HEK293 (cell line): ENCODE results near the gene TRMT112.

Source experiments
- CTCF ChIA-PET: fragments of 350-600 bp; formaldehyde crosslinking; extraction: SDS; loops from one replicate; lab custom pipeline; 2021; ENCODE audit warnings: antibody characterized with exemption; lab: Yijun Ruan, JAX
- POLR2A ChIA-PET: fragments of 300-600 bp; formaldehyde crosslinking; extraction: SDS; loops from one replicate; lab custom pipeline; 2020; ENCODE audit warnings: antibody characterized with exemption, inconsistent platforms; lab: Yijun Ruan, JAX
- H3K27ac ChIP-seq: fragments of 200-500 bp; sonication (Bioruptor generic); 2 replicates; pipeline ENCODE4 v1.5.1; 2014; ENCODE audit warnings: low read depth, low read length, control low read depth, inconsistent platforms; ENCODE audit errors: extremely low read depth
- H3K36me3 ChIP-seq, 2 experiments: fragments of 200-500 bp in 1 of 2; sonication (Bioruptor generic) in 1 of 2; 1 replicate in 1 of 2; 2 replicates in 1 of 2; pipeline ENCODE4 v1.5.1; 2014 to 2017; ENCODE audit warnings: inconsistent platforms in 2 of 2, low read length in 2 of 2; ENCODE audit not compliant: control insufficient read depth in 2 of 2, insufficient read depth in 1 of 2
- H3K4me1 ChIP-seq: fragments of 200-500 bp; sonication (Bioruptor generic); 2 replicates; pipeline ENCODE4 v1.5.1; 2014; ENCODE audit warnings: mild to moderate bottlenecking, low read length, inconsistent platforms; ENCODE audit not compliant: control insufficient read depth, insufficient read depth
- H3K4me3 ChIP-seq: 2 replicates; pipeline ENCODE4 v1.5.1; 2011; ENCODE audit warnings: low read depth, mild to moderate bottlenecking, control low read depth, low read length, moderate library complexity
- H3K9me3 ChIP-seq: fragments of 200-500 bp; sonication (Bioruptor generic); 2 replicates; pipeline ENCODE4 v1.5.1; 2014; ENCODE audit warnings: low read depth, low read length, inconsistent platforms; ENCODE audit not compliant: control insufficient read depth, insufficient read depth
- BCL11A ChIP-seq: fragments of 450-650 bp; formaldehyde crosslinking; IDR thresholded peaks from 2 replicates; pipeline ENCODE4 v1.5.1; 2016; ENCODE audit warnings: low read depth, missing biosample characterization, missing genetic modification characterization
- BCL11B ChIP-seq: fragments of 450-650 bp; formaldehyde crosslinking; IDR thresholded peaks from 2 replicates; pipeline ENCODE4 v1.5.1; 2016; ENCODE audit warnings: low read depth, missing biosample characterization, missing genetic modification characterization
- GLIS1 ChIP-seq: fragments of 450-650 bp; formaldehyde crosslinking; IDR thresholded peaks from 2 replicates; pipeline ENCODE4 v1.5.1; 2016; ENCODE audit warnings: missing biosample characterization, missing genetic modification characterization
- GLIS2 ChIP-seq: fragments of 450-650 bp; formaldehyde crosslinking; IDR thresholded peaks from 2 replicates; pipeline ENCODE4 v1.5.1; 2016; ENCODE audit warnings: missing biosample characterization, missing genetic modification characterization
- KLF16 ChIP-seq: fragments of 450-650 bp; formaldehyde crosslinking; IDR thresholded peaks from 2 replicates; pipeline ENCODE4 v1.5.1; 2017; ENCODE audit warnings: missing biosample characterization, missing genetic modification characterization
- WT1 ChIP-seq: fragments of 450-650 bp; formaldehyde crosslinking; IDR thresholded peaks from 2 replicates; pipeline ENCODE4 v1.5.1; 2016; ENCODE audit warnings: missing biosample characterization, missing genetic modification characterization
- YY1 ChIP-seq: fragments of 450-650 bp; formaldehyde crosslinking; IDR thresholded peaks from 2 replicates; pipeline ENCODE4 v1.5.1; 2018; ENCODE audit warnings: missing biosample characterization, missing genetic modification characterization
- ZBTB17 ChIP-seq: fragments of 450-650 bp; formaldehyde crosslinking; IDR thresholded peaks from 2 replicates; pipeline ENCODE4 v1.5.1; 2016; ENCODE audit warnings: missing biosample characterization, missing genetic modification characterization
- ZNF10 ChIP-seq: fragments of 450-650 bp; formaldehyde crosslinking; IDR thresholded peaks from 2 replicates; pipeline ENCODE4 v1.5.1; 2017; ENCODE audit warnings: missing biosample characterization, missing genetic modification characterization
- ZNF302 ChIP-seq: fragments of 450-650 bp; formaldehyde crosslinking; IDR thresholded peaks from 2 replicates; pipeline ENCODE4 v1.5.1; 2016; ENCODE audit warnings: missing biosample characterization, missing genetic modification characterization, low read depth
- ZNF341 ChIP-seq: fragments of 450-650 bp; formaldehyde crosslinking; IDR thresholded peaks from 2 replicates; pipeline ENCODE4; 2016; ENCODE audit warnings: low read depth, missing biosample characterization, missing genetic modification characterization
- ZNF366 ChIP-seq: fragments of 450-650 bp; formaldehyde crosslinking; conservative IDR thresholded peaks from 2 replicates; pipeline ENCODE4 v1.5.1; 2016; ENCODE audit warnings: missing biosample characterization, missing genetic modification characterization
- ZNF426 ChIP-seq: fragments of 450-650 bp; formaldehyde crosslinking; IDR thresholded peaks from 2 replicates; pipeline ENCODE4 v1.5.1; 2017; ENCODE audit warnings: missing biosample characterization, missing genetic modification characterization, mild to moderate bottlenecking, inconsistent platforms, moderate library complexity
- ZNF433 ChIP-seq: fragments of 450-650 bp; formaldehyde crosslinking; IDR thresholded peaks from 2 replicates; pipeline ENCODE4 v1.5.1; 2016; ENCODE audit warnings: missing biosample characterization, missing genetic modification characterization, low read depth
- ZNF501 ChIP-seq: fragments of 450-650 bp; formaldehyde crosslinking; IDR thresholded peaks from 2 replicates; pipeline ENCODE4 v1.5.1; 2016; ENCODE audit warnings: missing biosample characterization, missing genetic modification characterization
- ZNF560 ChIP-seq: fragments of 450-650 bp; formaldehyde crosslinking; IDR thresholded peaks from 2 replicates; pipeline ENCODE4 v1.5.1; 2017; ENCODE audit warnings: missing biosample characterization, missing genetic modification characterization, borderline replicate concordance
- ZNF785 ChIP-seq: fragments of 450-650 bp; formaldehyde crosslinking; IDR thresholded peaks from 2 replicates; pipeline ENCODE4 v1.5.1; 2016; ENCODE audit warnings: missing biosample characterization, missing genetic modification characterization
- TF ChIP-seq, protein P1 (sequence below): fragments of 450-650 bp; formaldehyde crosslinking; IDR thresholded peaks from 2 replicates; pipeline ENCODE4 v1.5.1; 2016; ENCODE audit warnings: missing biosample characterization, missing genetic modification characterization, low read depth
- TF ChIP-seq, protein P2 (sequence below): fragments of 450-650 bp; formaldehyde crosslinking; IDR thresholded peaks from 2 replicates; pipeline ENCODE4 v1.5.1; 2016; ENCODE audit warnings: missing biosample characterization, missing genetic modification characterization

TRMT112 gene

DNA sequence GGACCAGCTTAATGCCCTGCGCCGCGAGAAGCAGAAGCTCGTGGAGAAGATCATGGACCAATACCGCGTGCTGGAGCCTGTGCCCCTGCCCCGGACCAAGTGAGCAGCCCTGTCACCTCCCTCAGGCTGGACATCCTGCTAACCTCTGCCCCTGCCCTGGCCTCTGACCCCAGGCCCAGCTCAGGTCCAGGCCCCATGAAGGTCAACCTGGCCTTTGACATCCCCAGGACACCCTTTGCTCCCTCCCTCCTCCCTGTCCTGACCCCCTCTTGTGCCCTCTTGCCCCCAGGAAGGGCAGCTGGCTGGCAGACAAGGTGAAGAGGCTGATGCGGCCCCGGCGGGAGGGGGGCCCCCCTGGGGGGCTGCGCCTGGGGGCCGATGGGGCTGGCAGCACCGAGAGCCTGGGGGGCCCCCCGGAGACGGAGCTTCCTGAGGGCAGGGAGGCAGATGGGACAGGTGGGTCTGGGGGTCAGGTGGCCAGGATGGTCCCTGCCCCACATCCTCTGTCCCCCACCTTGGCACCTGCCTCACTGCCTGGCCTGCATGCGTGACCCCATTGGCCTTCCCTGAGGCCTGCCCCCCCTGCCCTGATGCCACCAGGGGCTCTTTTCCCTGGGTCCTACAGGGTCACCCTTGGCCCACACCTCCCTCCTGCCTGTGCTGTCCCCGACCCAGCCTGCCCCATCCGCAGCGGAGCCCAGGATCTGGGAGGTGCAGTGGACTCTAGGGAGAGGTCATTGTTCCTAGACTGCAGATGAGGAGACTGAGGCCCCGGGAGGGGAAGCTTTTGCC, 36.6 kb upstream of the TRMT112 start:
- ChIA-PET CTCF (interaction anchor here (0.6 to 7.8 kb wide), 21 partner anchors 10 to 803 kb away, joined by 3 to 86 read pairs (median 6); partner anchors contain the start of genes CATSPERZ, CCDC88B, ESRRA and FERMT3), POLR2A (interaction anchor here (1.3 to 3.7 kb wide), 3 partner anchors 37 to 168 kb away, joined by 4 to 34 read pairs (median 4); partner anchors contain the start of genes PRDX5, STIP1 and TRMT112)
- TF ChIP-seq BCL11B (tag by site-specific recombination) (peak; percentile 69), BCL11A (tag by site-specific recombination) (peak; percentile 69; the same call in 1 of the 2 replicates), GLIS1 (tag by site-specific recombination) (peak; percentile 74; the same call in 1 of the 2 replicates), GLIS2 (tag by site-specific recombination) (peak; percentile 80), ZNF426 (no peak)
- Histone ChIP-seq H3K9me3 (no peaks in the 10 kb centered on the region), H3K27ac (no peak overlapping the region), H3K36me3 (no peaks in the 10 kb centered on the region), H3K4me3 (no peak overlapping the region), H3K4me1 (no peaks in the 10 kb centered on the region; the same call in 1 of the 2 replicates)

DNA sequence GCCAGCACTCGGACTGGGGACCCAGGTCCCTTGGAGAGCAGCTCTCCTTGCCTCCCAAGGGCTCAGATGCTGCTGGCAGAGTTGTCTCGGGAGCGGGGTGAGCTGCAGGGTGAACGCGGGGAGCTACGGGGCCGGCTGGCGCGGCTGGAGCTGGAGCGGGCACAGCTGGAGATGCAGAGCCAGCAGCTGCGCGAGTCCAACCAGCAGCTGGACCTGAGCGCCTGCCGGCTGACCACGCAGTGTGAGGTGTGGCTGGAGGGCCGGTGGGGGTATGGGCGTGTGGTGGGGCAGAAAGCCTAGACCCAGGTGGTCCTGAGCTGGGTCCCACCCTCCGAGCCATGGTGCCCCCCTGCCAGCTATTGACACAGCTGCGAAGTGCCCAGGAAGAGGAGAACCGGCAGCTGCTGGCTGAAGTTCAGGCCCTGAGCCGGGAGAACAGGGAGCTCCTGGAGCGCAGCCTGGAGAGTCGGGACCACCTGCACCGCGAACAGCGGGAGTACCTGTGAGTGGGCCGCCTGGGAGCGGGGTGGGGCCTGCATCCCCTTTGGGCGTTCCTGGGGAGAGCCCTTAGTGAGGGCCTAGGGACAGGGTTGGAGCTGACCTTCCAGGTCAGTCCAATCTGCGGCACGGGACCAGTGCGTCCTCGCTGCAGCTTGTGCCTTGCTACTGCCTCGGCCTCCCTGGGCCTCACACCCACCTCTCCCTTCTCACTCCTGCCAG, 35.8 kb upstream of the TRMT112 start:
- Histone ChIP-seq H3K4me3 (no peak overlapping the region), H3K9me3 (no peaks in the 10 kb centered on the region), H3K27ac (no peak overlapping the region), H3K36me3 (no peaks in the 10 kb centered on the region), H3K4me1 (no peaks in the 10 kb centered on the region)
- POLR2A ChIA-PET, result interaction anchor here (3.7 kb wide), 1 partner anchor 36 kb away, joined by 34 read pairs; the partner anchor contains the start of genes PRDX5 and TRMT112
- no peak for TF ChIP-seq ZNF501
- no peak for TF ChIP-seq ZNF785 (tag by site-specific recombination)
- no peak for TF ChIP-seq ZNF10
- TF ChIP-seq WT1 (tag by site-specific recombination), result no peak
- no peak for TF ChIP-seq ZNF433 (tag by site-specific recombination)
- TF ChIP-seq ZNF560 (tag by site-specific recombination), result no peak
- no peak for TF ChIP-seq ZNF366 (tag by site-specific recombination)
- TF ChIP-seq YY1 (tag by site-specific recombination), result no peak
- no peak for TF ChIP-seq ZNF341 (tag by site-specific recombination)
- TF ChIP-seq, protein P1, sequence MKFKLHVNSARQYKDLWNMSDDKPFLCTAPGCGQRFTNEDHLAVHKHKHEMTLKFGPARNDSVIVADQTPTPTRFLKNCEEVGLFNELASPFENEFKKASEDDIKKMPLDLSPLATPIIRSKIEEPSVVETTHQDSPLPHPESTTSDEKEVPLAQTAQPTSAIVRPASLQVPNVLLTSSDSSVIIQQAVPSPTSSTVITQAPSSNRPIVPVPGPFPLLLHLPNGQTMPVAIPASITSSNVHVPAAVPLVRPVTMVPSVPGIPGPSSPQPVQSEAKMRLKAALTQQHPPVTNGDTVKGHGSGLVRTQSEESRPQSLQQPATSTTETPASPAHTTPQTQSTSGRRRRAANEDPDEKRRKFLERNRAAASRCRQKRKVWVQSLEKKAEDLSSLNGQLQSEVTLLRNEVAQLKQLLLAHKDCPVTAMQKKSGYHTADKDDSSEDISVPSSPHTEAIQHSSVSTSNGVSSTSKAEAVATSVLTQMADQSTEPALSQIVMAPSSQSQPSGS (tag by site-specific recombination), result no peak
- no peak for TF ChIP-seq ZNF302 (tag by site-specific recombination)
- TF ChIP-seq, protein P2, sequence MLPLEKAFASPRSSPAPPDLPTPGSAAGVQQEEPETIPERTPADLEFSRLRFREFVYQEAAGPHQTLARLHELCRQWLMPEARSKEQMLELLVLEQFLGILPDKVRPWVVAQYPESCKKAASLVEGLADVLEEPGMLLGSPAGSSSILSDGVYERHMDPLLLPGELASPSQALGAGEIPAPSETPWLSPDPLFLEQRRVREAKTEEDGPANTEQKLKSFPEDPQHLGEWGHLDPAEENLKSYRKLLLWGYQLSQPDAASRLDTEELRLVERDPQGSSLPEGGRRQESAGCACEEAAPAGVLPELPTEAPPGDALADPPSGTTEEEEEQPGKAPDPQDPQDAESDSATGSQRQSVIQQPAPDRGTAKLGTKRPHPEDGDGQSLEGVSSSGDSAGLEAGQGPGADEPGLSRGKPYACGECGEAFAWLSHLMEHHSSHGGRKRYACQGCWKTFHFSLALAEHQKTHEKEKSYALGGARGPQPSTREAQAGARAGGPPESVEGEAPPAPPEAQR, result no peak
- no peak for TF ChIP-seq KLF16 (tag by site-specific recombination)
- TF ChIP-seq ZBTB17 (tag by site-specific recombination), result no peak
- TF ChIP-seq, all 188 proteins: peak for 0
- CTCF ChIA-PET, result interaction anchor here (0.6 to 7.8 kb wide), 11 partner anchors 10 to 516 kb away, joined by 3 to 86 read pairs (median 5); partner anchors contain the start of genes CCDC88B, ESRRA, FERMT3 and PRDX5
